CD4-positive, alpha-beta memory T cell (primary cell): Measurements from ENCODE around the gene HDAC4. TPM values are rescaled to one million over a fixed set of nuclear protein-coding genes. Genes with fewer than 3 reads are reported as not detected.

Experiments used
- CTCF ChIA-PET: fragments of 350-600 bp; sonication (Branson Sonifier 250); formaldehyde crosslinking; loops from one replicate; lab custom pipeline; 2021; ENCODE audit warnings: inconsistent platforms; ENCODE audit not compliant: partially characterized antibody; lab: Charles Lee
- POLR2A ChIA-PET: fragments of 350-600 bp; sonication (Branson Sonifier 250); formaldehyde crosslinking; loops from one replicate; lab custom pipeline; 2021; ENCODE audit not compliant: partially characterized antibody; lab: Charles Lee
- DNase-seq, 5 donors: peaks; one replicate each; pipeline versions ENCODE4 v3.0.0 to v3.0.0-alpha.2; 2020 to 2022; ENCODE audit warnings: mixed read lengths in 1 of 5
- H3K27ac ChIP-seq: one replicate; pipeline ENCODE4 v1.7.0; 2013; ENCODE audit warnings: low read depth, low read length
- H3K27me3 ChIP-seq: 2 replicates; pipeline ENCODE4 v1.7.0; 2013; ENCODE audit warnings: mild to moderate bottlenecking, low read length, moderate library complexity; ENCODE audit not compliant: insufficient read depth
- H3K36me3 ChIP-seq: 2 replicates; pipeline ENCODE4 v1.7.0; 2013; ENCODE audit warnings: mild to moderate bottlenecking, low read length, moderate library complexity; ENCODE audit not compliant: insufficient read depth
- H3K4me1 ChIP-seq: 2 replicates; pipeline ENCODE4 v1.7.0; 2013; ENCODE audit warnings: mild to moderate bottlenecking, low read length, moderate library complexity; ENCODE audit not compliant: insufficient read depth
- H3K4me3 ChIP-seq, 2 donors: one replicate each; pipeline ENCODE4 v1.7.0; 2013; ENCODE audit warnings: low read length in 2 of 2, mild to moderate bottlenecking in 1 of 2
- H3K9me3 ChIP-seq, 2 donors: one replicate each; pipeline ENCODE4 v1.7.0; 2013; ENCODE audit warnings: low read length in 2 of 2, control low read depth in 1 of 2; ENCODE audit not compliant: control insufficient read depth in 1 of 2
- H3K27ac Mint-ChIP-seq, 7 donors: one replicate each; pipeline ENCODE4 v1.8.0; 2020 to 2021; ENCODE audit warnings: mixed read lengths in 7 of 7, mild to moderate bottlenecking in 6 of 7, inconsistent platforms in 3 of 7, moderate library complexity in 3 of 7
- H3K27me3 Mint-ChIP-seq, 2 donors: one replicate each; pipeline ENCODE4 v1.8.0; 2020 to 2021; ENCODE audit warnings: mixed read lengths in 2 of 2
- H3K36me3 Mint-ChIP-seq, 2 donors: one replicate each; pipeline ENCODE4 v1.8.0; 2020 to 2021; ENCODE audit warnings: mixed read lengths in 2 of 2, inconsistent platforms in 1 of 2, mild to moderate bottlenecking in 1 of 2
- H3K4me1 Mint-ChIP-seq, 4 donors: one replicate each; pipeline ENCODE4 v1.8.0; 2020 to 2021; ENCODE audit warnings: mixed read lengths in 4 of 4, mild to moderate bottlenecking in 1 of 4
- H3K4me3 Mint-ChIP-seq, 8 donors: one replicate each; pipeline ENCODE4 v1.8.0; 2020 to 2021; ENCODE audit warnings: mixed read lengths in 8 of 8, mild to moderate bottlenecking in 7 of 8, moderate library complexity in 6 of 8, inconsistent platforms in 3 of 8
- H3K9me3 Mint-ChIP-seq, 8 donors: one replicate each; pipeline ENCODE4 v1.8.0; 2020 to 2021; ENCODE audit warnings: mixed read lengths in 8 of 8, mild to moderate bottlenecking in 5 of 8, inconsistent platforms in 3 of 8, moderate library complexity in 1 of 8
- intact Hi-C: fragments of 100-400 bp; cut with micrococcal nuclease; formaldehyde crosslinking; loops from one replicate; pipeline ENCODE4 v1.15.1; 2023
- polyA plus RNA-seq, 2 donors: library from polyadenylated mRNA; unstranded; fragments of 300-500 nt; fragmentation: Illumina TruSeq; gene quantifications; one replicate each; pipeline ENCODE4 v1.2.3, GENCODE V29; 2021
- total RNA-seq, 2 experiments: library from RNA; stranded (reverse); gene quantifications; one replicate each; pipeline ENCODE4 v1.2.3, GENCODE V29; 2021

The HDAC4 gene
- total and polyA plus RNA-seq, 4 experiments from 2014 or later: 1.4 to 59.7 (median 30.4) TPM

DNA sequence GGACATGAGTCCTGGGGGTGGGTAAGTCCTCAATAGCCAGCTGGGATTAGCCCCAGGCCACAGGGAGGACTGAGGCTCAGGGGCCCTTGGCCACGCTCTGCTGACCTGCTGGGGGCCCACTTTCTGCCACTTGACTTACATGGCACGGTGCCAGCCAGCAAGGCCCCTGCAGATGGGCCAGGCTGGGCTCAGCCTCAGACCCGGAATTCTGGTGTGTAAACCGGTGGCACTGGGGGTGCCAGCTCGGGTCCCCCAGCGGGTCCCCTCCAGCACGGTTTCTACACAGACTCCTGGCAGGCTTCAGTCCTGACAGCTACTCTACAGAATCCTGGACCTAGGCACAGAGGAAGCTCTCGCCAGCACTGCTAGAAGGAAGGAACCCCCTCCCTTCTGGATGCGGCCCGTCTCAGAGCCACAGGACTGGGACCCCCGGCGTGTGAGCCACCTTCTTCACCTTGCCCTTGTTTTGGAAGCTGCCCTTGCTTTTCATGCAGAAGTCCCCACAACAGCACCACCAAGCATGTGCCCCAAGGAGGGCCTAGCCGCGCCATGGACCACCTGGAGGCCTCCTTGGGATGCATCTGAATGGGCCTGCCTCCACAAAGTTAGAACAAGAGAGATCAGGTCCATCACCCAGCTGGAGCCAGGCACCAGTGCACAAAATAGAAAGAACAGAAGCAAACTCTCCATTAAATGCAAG is 8.0 kb downstream of the HDAC4 start:
- Histone ChIP-seq H3K9me3 (no peaks in the 10 kb centered on the region), H3K27ac (no peak overlapping the region), H3K4me1 (peaks cover 6% of the 10 kb centered on the region), H3K36me3 (peaks cover 3% of the 10 kb centered on the region), H3K27me3 (no peaks in the 10 kb centered on the region), H3K4me3 (no peak overlapping the region)
- Mint-ChIP-seq H3K36me3 (peaks cover 3 to 4% of the 10 kb centered on the region in 2 donors), H3K9me3 (peaks cover 0 to 2% (median 0%) of the 10 kb centered on the region in 8 donors), H3K4me3 (no peak overlapping the region), H3K27me3 (no peaks in the 10 kb centered on the region), H3K4me1 (peaks cover 11 to 27% (median 19%) of the 10 kb centered on the region in 4 donors), H3K27ac (peak overlapping the region in 1 of 7 donors; percentile 8)
- CTCF ChIA-PET: interaction anchor here (2.4 kb wide), 1 partner anchor 125 kb away, joined by 10 read pairs; no protein-coding TSS in a partner anchor
- intact Hi-C loops: no loop called here
- POLR2A ChIA-PET: no interaction called here
- peak in 1 of 5 donors; percentile 22 for DNase-seq

DNA sequence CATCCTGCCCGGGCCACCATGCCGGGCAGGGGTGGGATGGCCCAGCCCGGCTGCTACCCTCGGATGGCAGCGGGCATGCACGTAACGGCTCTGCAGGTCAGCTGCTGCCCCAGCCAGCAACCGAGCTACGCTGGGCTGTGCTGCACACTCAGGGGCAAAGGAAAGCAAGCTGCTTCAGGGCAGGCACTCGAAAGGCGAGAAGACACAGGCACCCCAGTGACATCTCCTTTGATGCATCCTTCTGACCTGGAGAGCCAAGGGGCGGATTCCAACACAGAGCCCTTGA is 8.8 kb downstream of the HDAC4 start:
- Mint-ChIP-seq H3K9me3 (peaks cover 0 to 2% (median 0%) of the 10 kb centered on the region in 8 donors), H3K27me3 (no peaks in the 10 kb centered on the region), H3K27ac (no peak overlapping the region), H3K36me3 (peaks cover 3 to 5% of the 10 kb centered on the region in 2 donors), H3K4me3 (no peak overlapping the region), H3K4me1 (peaks cover 4 to 19% (median 13%) of the 10 kb centered on the region in 4 donors)
- peaks cover under 1% of the 10 kb centered on the region for H3K4me1 ChIP-seq
- intact Hi-C loops: no loop called here
- peaks cover 3% of the 10 kb centered on the region for H3K36me3 ChIP-seq
- POLR2A ChIA-PET: no interaction called here
- no peak overlapping the region for H3K27ac ChIP-seq
- H3K27me3 ChIP-seq: no peaks in the 10 kb centered on the region
- DNase-seq: no peak
- H3K4me3 ChIP-seq: no peak overlapping the region
- CTCF ChIA-PET: no interaction called here
- H3K9me3 ChIP-seq: no peaks in the 10 kb centered on the region

DNA sequence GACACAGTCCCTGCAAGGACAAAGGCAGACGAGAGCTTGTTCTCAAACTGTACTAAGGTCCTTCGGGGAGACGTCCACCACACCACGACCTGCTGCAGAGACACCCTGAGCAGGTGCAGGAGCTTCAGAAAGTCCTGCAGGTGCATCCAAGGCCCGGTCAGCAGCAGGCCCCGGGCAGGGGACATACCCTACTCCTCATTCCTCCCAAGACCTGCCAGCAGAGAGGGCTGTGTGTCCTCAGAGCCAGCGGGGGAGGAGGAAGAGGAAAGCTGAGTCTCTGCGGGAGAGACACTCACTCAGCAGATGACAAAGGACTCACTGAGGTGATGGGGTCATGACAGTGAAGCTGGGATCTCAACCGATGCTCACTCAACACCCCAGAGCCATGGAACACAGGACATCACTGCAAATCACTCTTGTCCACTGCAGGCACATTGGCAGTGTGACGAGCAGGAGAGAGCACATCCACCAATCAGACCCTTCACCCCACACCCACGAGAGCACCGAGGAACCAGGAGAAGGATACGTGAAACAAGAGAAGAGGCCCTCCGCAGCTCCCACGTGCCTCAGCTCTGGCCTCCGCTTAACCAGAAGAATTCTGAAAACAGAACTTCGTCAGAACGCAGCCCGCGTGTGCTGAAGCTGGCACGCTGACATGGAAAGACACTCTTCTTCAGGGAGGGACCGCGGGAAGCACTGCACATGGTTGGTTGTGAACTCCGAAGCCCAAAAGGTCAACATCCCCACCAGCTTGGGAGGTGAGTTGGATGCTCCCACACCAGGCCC is 9.3 kb downstream of the HDAC4 start:
- H3K36me3 Mint-ChIP-seq: peaks cover 8% of the 10 kb centered on the region in 2 donors
- DNase-seq: no peak
- intact Hi-C loops: no loop called here
- H3K27me3 Mint-ChIP-seq: no peaks in the 10 kb centered on the region
- no peak overlapping the region for H3K27ac Mint-ChIP-seq
- peaks cover 0 to 2% (median 0%) of the 10 kb centered on the region in 8 donors for H3K9me3 Mint-ChIP-seq
- no peak overlapping the region for H3K4me3 Mint-ChIP-seq
- H3K4me1 Mint-ChIP-seq: peaks cover 4 to 19% (median 13%) of the 10 kb centered on the region in 4 donors
- POLR2A ChIA-PET: interaction anchor here (1.4 kb wide), 1 partner anchor 10 kb away, joined by 3 read pairs; no protein-coding TSS in a partner anchor
- H3K36me3 ChIP-seq: peaks cover 3% of the 10 kb centered on the region
- H3K27me3 ChIP-seq: no peaks in the 10 kb centered on the region
- H3K9me3 ChIP-seq: no peaks in the 10 kb centered on the region
- no peak overlapping the region for H3K27ac ChIP-seq
- CTCF ChIA-PET: interaction anchor here (1.5 kb wide), 1 partner anchor 124 kb away, joined by 5 read pairs; no protein-coding TSS in a partner anchor
- no peaks in the 10 kb centered on the region for H3K4me1 ChIP-seq
- no peak overlapping the region for H3K4me3 ChIP-seq

DNA sequence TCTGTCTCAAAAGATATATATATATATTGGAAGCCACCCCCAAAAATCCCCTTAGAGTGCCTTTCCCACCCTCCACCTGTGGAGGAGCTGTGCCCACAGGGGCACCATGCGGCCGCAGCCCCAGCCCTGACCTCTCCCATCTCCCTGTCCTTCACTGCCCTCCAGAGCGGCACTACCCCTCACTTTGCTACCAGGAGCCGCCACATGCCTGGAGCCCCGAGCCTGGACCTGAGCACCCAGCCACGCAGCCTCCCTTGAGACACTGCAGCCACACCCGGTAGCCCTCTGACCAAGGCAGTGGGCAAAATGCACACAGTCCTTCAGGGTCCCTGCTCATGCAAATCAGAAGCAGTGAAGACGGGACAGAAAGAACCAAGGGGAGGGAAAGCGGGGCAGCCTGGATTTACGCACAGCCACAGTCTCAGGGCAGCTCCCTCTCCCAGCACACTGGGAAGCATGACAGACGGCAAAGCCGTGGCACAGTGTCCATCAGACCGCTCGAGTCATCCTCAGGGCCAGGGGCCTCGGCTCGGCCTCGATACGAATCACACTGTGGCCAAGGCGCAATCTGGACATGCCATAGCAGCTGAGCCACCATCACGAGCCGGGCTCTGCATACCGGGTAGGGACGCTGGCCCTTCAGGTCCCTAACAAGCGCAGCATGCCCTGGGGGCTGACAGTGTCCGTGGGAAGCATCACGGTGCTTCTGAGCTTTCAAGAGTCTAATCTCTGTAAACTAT is 10.1 kb downstream of the HDAC4 start:
- H3K4me3 Mint-ChIP-seq: no peak overlapping the region
- H3K4me1 Mint-ChIP-seq: peaks cover 6 to 15% (median 11%) of the 10 kb centered on the region in 4 donors
- peaks cover 0 to 4% (median 0%) of the 10 kb centered on the region in 8 donors for H3K9me3 Mint-ChIP-seq
- CTCF ChIA-PET: interaction anchor here (1.5 kb wide), 1 partner anchor 123 kb away, joined by 5 read pairs; no protein-coding TSS in a partner anchor
- H3K36me3 Mint-ChIP-seq: peaks cover 8 to 14% of the 10 kb centered on the region in 2 donors
- H3K4me3 ChIP-seq: no peak overlapping the region
- intact Hi-C loops: no loop called here
- H3K27me3 ChIP-seq: no peaks in the 10 kb centered on the region
- no peak for DNase-seq
- POLR2A ChIA-PET: interaction anchor here (1.1 to 1.4 kb wide), 2 partner anchors 10 kb away, joined by 3 to 4 read pairs; no protein-coding TSS in a partner anchor
- no peaks in the 10 kb centered on the region for H3K9me3 ChIP-seq
- H3K27me3 Mint-ChIP-seq: no peaks in the 10 kb centered on the region
- peak overlapping the region in 1 of 7 donors; percentile 25 for H3K27ac Mint-ChIP-seq
- H3K36me3 ChIP-seq: peaks cover 3% of the 10 kb centered on the region
- H3K4me1 ChIP-seq: no peaks in the 10 kb centered on the region
- no peak overlapping the region for H3K27ac ChIP-seq

DNA sequence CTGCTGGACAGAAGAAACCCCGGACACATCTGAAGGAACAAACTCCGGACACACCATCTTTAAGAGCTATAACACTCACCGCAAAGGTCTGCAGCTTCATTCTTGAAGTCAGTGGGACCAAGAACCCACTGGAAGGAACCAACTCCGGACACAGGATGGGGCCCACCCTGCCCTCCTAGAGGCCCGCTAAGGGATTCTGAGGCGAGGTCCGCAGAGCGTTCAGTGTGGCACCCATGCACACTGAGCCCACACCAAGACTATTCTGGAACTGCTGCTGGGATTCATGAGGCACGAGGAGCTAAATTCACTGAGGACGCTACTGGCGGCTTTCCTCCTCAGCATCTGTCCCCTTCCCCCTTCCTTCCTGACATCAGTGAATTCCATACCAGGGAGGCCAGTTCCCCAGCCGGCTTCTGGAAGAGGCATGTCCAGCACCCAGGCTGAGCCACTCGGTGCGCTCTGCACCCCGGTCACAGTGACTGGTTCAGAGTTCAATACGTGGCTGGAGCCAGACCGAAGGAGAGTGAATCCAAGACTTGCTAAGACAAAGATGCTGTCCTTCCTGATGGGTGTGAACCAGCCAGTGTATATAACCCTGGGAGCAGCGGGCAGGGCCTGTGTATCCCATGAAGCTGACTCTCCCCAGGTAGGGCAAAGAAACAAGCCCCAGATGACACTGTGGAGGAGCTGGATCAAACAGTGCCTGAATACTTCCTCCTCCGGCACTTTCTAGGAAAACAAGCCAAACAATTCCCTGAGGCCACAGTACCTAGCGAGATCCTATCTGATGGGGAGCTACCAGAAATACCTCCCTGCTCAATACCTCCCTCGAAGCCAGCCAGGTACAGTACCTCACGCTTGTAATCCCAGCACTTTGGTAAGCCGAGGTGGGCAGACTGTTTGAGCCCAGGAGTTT is 11.1 kb downstream of the HDAC4 start:
- Mint-ChIP-seq H3K27me3 (no peaks in the 10 kb centered on the region), H3K27ac (peak overlapping the region in 1 of 7 donors; percentile 10), H3K4me3 (no peak overlapping the region), H3K4me1 (peaks cover 3 to 13% (median 8%) of the 10 kb centered on the region in 4 donors), H3K9me3 (peaks cover 0 to 4% (median 0%) of the 10 kb centered on the region in 8 donors), H3K36me3 (peaks cover 8 to 14% of the 10 kb centered on the region in 2 donors)
- H3K9me3 ChIP-seq: no peaks in the 10 kb centered on the region
- H3K4me1 ChIP-seq: no peaks in the 10 kb centered on the region
- no peak for DNase-seq
- H3K27me3 ChIP-seq: no peaks in the 10 kb centered on the region
- no peak overlapping the region for H3K4me3 ChIP-seq
- peaks cover 3% of the 10 kb centered on the region for H3K36me3 ChIP-seq
- no peak overlapping the region for H3K27ac ChIP-seq
- intact Hi-C loops: no loop called here
- POLR2A ChIA-PET: interaction anchor here (1.1 to 1.9 kb wide), 2 partner anchors 9 to 11 kb away, joined by 4 to 5 read pairs; partner anchors contain the start of gene HDAC4
- CTCF ChIA-PET: interaction anchor here (1.3 to 1.5 kb wide), 2 partner anchors 8 to 122 kb away, joined by 3 to 5 read pairs; no protein-coding TSS in a partner anchor
